ENCODE measurements around the gene ARHGAP10.

ARHGAP10 gene

GRCh38 chr4:148041606-148042329 is 309.9 kb downstream of the ARHGAP10 start:
- no peak for DNase-seq (ENCODE audit: low spot score)

GRCh38 chr4:148044089-148044911 is 312.4 kb downstream of the ARHGAP10 start:
- DNase-seq (ENCODE audit: low spot score), result no peak

DNA sequence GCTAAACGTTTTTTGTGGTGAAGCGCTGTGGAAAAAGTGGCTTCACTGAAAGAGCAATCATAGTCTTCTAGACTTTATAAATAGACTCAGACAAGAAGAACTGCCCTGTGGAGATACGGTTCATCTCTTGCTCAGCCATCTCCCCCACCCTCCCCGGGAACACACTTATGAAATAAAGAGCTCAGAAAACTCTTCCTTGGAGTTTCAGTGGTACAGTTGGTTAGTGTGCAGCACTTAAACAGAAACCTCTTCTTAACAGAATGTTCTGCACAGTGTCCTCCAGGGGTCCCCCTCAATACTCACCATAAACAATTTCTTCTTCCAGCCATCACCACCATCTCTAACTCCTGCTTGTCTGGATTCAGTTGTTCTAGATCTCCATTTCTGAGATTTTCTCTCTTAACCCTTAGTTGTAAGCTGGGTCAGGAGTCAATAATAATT is 313.0 kb downstream of the ARHGAP10 start:
- DNase-seq (ENCODE audit: low spot score), result no peak

GRCh38 chr4:148048598-148048997 is 316.7 kb downstream of the ARHGAP10 start:
- DNase-seq (ENCODE audit: low spot score), result no peak

GRCh38 chr4:148051403-148051802 is 319.5 kb downstream of the ARHGAP10 start:
- DNase-seq (ENCODE audit: low spot score), result no peak

DNA sequence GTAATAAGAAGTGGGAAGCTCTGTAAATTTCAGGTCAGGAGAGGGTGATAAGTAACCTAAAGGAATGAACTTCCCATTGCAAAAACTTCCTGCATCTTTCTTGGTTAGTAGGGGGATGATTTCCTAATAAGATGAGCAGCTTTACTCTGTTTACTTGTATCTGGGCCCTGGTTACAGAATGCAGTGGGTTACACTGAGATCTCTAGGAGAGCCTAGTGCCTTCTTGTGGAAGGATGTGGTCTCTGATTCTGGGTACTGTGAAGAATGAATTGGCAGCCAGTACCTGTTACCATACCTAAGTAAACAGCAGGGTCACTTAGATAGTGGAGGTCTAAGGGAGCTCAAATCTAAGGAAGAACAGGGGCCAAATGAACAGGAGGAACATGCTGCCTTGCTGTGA is 320.6 kb downstream of the ARHGAP10 start:
- no peak for DNase-seq (ENCODE audit: low spot score)

GRCh38 chr4:148053298-148054003 is 321.6 kb downstream of the ARHGAP10 start:
- DNase-seq (ENCODE audit: low spot score), result no peak

DNA sequence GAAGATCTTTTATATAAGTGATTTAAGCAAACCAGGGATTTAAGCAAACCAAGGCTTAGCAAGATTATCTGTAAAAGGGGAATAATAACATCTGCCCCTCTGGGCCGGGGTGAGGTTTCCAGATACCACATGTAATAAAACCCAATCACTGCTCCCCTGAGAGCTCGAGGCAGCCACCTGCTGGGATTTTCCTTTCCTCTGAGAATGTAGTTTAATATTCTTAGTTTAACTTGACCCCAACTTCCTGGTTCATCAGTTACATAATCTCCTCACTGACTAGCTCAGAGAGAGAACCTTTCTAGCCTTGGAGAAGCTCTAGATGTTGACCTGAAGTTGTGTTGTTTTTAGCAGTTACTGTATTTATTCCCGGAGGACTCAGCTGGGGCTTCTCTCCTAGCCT is 322.4 kb downstream of the ARHGAP10 start:
- no peak for DNase-seq (ENCODE audit: low spot score)

DNA sequence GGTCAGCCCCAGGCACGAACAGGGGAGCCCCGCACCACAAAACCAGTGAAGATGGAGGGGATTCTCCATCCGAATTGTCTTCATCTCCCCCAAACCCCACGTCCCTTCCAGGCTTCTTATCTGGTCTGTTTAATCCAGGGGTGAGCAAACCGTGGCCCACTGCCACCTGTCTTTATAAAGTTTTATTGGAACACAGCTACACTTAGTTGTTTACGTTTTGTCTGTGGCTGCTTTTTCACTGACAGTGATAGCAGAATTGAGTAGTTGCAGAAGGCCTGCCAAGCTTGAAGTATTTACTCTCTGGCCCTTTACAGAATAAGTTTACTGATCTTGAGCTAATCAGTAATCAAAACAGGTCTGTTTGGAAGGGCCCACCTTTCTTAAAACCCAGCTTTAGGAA is 324.0 kb downstream of the ARHGAP10 start:
- no peak for DNase-seq (ENCODE audit: low spot score)

- DNase-seq (ENCODE audit: low spot score), result no peak
These were observed 325.0 kb downstream of the ARHGAP10 start for GRCh38 chr4:148056879-148057278.

- DNase-seq (ENCODE audit: low spot score), result no peak
These were observed 325.6 kb downstream of the ARHGAP10 start for GRCh38 chr4:148057516-148057915.

GRCh38 chr4:148057984-148058859 is 326.3 kb downstream of the ARHGAP10 start:
- DNase-seq (ENCODE audit: low spot score), result no peak

DNA sequence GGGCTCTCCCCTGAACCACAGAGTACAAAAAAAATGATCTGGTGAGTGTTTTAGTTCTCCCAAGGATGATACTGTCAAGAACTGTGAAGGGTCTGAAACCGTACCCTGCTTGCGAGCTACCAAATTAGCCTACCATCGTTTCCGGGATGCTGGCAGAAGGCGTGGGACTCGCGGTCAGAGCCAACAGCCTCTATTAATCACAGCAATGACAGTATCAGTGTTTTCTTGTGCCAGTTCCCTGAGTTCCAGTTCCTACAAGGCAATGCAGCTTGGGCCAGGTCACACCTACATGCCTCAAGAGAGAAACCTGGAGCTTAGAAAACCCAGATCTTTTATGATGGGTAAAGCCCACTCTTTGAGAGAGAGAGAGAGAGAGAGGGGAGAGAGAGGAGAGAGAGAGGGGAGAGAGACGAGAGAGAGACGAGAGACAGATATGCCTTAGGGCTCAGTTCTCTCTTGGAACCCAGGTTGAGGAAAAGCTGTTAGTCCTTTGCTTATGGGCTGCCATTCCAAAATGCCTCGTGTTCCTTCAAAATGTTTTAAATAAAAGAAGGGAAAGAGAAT is 327.8 kb downstream of the ARHGAP10 start:
- no peak for DNase-seq (ENCODE audit: low spot score)

DNA sequence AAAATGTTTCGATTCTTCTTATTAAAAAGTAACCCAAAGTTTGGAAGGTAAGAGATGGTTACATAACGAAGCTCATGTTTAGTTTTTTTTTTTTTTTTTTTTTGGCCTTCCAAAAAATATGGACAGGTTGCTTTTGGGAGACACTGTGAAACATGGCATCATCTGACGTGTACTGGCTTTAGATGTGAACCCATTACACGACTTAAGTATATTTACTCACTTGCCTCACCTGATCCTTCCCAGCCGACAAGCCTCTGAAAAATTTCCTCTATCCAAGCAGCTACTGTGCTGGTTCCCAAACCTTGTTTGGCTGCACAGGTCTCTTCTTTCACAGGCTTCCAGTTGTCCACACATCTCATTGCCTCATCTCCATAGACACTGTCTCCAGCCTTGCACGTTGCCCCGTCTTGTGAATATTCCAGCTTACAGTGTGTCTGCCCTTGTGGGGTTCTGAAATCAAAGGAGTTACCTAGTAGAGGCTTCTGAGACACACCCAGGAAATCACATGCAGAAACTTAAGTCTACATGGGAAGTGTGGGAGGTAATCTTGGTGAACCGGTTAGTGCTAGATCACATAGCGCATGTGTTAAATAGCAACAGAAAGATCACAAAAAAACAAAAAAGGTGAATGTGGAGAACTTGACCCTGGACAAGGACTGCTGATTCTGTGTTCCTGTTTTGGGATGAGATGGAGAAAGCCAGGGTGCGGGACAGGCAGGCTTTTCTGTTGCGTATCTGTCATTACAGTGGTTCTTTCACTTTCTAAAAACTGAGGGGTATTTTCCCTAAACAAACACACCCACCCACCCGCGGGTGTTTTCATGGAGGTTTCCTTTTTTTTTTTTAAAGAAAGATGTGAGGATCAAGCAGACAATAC is 328.6 kb downstream of the ARHGAP10 start:
- DNase-seq (ENCODE audit: low spot score), result no peak

GRCh38 chr4:148061141-148061481 is 329.2 kb downstream of the ARHGAP10 start:
- no peak for DNase-seq (ENCODE audit: low spot score)

DNA sequence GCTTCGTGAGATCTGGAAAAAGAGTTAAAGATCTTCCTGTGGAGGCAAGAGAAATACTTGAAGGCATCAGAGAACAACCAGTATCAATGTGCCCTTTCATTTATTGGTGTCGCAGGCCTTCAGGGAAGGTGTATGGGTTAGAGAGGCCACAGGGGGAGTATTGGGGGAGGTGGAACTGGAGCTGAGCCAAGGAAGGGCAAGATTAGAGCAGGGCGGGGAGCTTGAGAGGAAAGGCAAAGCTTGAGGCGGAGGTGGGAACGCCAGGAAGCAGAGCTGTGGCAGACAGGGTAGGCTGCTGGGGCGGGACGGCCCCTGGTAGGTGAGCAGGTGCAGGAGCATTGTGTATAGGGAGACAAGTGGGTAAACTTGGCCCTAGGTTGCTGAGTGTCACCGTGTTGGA is 329.9 kb downstream of the ARHGAP10 start:
- DNase-seq (ENCODE audit: low spot score), result no peak

GRCh38 chr4:148062301-148062950 is 330.5 kb downstream of the ARHGAP10 start:
- no peak for DNase-seq (ENCODE audit: low spot score)

DNA sequence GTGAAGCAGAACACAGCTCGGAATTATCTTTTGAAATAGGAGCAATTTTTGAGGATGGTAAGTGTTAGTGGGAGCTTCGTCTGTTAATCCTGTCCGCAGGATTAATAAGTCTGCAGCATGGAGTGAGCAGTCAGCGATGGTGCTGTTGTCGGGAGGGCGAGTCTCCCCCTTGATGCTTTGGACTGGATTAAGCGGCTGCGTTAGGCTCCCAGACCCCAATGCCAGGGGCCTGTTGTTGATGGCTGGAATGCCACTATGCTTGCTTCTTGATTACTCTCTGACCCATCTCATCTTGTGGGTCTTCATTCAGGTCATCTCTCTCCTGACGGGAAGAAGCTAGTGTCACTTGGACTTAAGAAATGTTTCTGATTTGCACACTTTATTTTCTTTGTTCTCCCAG is 332.6 kb downstream of the ARHGAP10 start:
- no peak for DNase-seq (ENCODE audit: low spot score)

- DNase-seq (ENCODE audit: low spot score), result peak; percentile 63
These were observed 333.2 kb downstream of the ARHGAP10 start for GRCh38 chr4:148065075-148065474.

GRCh38 chr4:148067301-148067916 is 335.5 kb downstream of the ARHGAP10 start:
- no peak for DNase-seq (ENCODE audit: low spot score)
